GM13976 (cell line): ENCODE data around the gene WDR83.
"Not testable (repeated sequence)": the region's sequence is repeated elsewhere in the genome, so short reads cannot be mapped to it uniquely, and the experiment has no call there.

Experiments
- DNase-seq: peaks from one replicate; pipeline ENCODE4 v3.0.0; 2012; ENCODE audit warnings: low spot score
- in situ Hi-C: fragments of 300-500 bp; cut with MboI; formaldehyde crosslinking; loops from one replicate; pipeline ENCODE4 v1.12.0; 2022; ENCODE audit warnings: low sequenced_read_pairs, mixed read lengths, inconsistent platforms; ENCODE audit not compliant: unreplicated experiment
- TF ChIP-seq, protein P1 (sequence below): IDR thresholded peaks from 2 replicates; pipeline ENCODE4 v1.5.1; 2012; ENCODE audit warnings: borderline replicate concordance, mild to moderate bottlenecking; ENCODE audit not compliant: insufficient read depth; ENCODE audit errors: extremely low read depth, missing control alignments, control extremely low read depth

Gene WDR83

GRCh38 chr19:12666265-12667048, at the start of gene WDR83, which contains the start of gene MAN2B1:
WDR83 (plus strand) TSS chr19:12666807; CDS start chr19:12669791, 2,984 bp downstream.
MAN2B1 (minus strand) TSS chr19:12666742; CDS start chr19:12666701, 41 bp downstream.
- DNase-seq = peak; percentile 95
- in situ Hi-C loops = no loop called here
- TF ChIP-seq, protein P1, sequence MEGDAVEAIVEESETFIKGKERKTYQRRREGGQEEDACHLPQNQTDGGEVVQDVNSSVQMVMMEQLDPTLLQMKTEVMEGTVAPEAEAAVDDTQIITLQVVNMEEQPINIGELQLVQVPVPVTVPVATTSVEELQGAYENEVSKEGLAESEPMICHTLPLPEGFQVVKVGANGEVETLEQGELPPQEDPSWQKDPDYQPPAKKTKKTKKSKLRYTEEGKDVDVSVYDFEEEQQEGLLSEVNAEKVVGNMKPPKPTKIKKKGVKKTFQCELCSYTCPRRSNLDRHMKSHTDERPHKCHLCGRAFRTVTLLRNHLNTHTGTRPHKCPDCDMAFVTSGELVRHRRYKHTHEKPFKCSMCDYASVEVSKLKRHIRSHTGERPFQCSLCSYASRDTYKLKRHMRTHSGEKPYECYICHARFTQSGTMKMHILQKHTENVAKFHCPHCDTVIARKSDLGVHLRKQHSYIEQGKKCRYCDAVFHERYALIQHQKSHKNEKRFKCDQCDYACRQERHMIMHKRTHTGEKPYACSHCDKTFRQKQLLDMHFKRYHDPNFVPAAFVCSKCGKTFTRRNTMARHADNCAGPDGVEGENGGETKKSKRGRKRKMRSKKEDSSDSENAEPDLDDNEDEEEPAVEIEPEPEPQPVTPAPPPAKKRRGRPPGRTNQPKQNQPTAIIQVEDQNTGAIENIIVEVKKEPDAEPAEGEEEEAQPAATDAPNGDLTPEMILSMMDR = no peak

DNA sequence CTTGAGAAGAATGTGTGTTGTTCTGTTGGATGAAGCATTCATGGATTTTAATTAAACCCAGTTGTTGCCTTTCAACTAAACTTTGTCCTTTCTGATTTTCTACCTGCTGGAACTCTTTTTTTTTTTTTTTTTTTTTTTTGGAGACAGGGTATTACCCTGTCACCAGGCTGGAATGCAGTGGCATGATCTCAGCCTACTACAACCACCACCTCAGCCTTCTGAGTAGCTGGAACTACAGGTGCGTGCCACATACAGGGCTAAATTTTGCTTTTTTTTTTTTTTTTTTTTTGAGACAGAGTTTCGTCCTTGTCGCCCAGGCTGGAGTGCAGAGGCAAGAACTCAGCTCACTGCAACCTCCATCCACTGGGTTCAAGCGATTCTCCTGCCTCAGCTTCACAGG, 49.0 kb upstream of the WDR83 start:
- TF ChIP-seq, protein P1 = no peak
- in situ Hi-C loops = no loop called here
- DNase-seq = no peak

DNA sequence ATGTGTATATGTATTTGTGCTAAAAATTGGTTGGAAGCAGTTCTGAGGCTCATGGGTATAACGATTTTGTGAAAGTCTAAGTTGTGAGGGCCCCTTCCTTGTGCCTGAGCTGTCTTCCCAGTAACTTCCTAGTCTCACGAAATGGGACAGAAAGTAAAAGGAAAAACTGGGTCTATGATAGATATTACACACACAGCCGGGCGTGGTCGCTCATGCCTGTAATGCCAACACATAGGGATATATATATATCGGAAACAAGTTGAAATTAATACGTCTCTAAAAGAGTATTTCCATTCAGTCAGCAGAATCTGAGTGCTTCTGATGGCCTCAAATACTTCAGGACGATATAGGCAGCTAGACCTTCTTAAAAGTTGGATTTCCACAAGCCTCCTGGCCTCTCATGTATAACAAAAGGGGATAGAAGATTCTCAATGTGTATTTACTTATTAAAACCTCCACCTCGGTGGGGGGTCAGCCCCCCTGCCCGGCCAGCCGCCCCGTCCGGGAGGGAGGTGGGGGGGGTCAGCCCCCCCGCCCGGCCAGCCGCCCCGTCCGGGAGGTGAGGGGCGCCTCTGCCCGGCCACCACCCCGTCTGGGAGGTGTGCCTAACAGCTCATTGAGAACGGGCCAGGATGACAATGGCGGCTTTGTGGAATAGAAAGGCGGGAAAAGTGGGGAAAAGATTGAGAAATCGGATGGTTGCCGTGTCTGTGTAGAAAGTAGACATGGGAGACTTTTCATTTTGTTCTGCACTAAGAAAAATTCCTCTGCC, 45.2 kb upstream of the WDR83 start:
- DNase-seq, in situ Hi-C loops: not testable (repeated sequence)

DNA sequence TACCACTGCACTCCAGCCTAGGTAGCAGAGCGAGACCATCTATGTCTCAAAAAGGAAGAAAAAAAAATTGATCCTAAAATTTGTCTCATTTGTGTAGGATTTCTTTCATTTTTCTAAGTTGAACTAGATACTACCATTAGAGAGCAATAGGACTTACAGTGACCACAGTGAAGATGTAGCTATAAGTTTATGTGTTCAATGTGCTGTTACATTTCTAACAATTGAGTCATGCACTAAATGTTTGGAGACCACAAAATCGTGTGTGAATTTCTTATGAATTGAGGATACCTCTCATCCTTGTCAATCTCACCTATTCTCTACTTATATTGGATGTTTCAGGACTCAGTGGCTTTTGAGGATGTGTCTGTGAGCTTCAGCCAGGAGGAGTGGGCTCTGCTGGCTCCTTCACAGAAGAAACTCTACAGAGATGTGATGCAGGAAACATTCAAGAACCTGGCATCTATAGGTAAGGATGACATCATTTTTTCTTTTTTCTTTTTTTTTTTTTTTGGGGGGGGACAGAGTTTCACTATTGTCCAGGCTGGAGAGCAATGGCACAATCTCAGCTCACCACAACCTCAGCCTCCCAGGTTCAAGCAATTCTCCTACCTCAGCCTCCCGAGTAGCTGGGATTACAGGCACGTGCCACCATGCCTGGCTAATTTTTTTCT, 43.1 kb upstream of the WDR83 start:
- in situ Hi-C loops = no loop called here
- no peak for DNase-seq
- TF ChIP-seq, protein P1 = no peak

GRCh38 chr19:12626958-12627357, 39.6 kb upstream of the WDR83 start:
- DNase-seq = no peak
- TF ChIP-seq, protein P1 = no peak
- in situ Hi-C loops = no loop called here

- in situ Hi-C loops = no loop called here
- no peak for DNase-seq
- TF ChIP-seq, protein P1 = no peak
Measured at GRCh38 chr19:12628040-12629022, 38.3 kb upstream of the WDR83 start.
